Measurements from ENCODE around the gene P2RY8.
"Not testable (repeated sequence)": the region's sequence is repeated elsewhere in the genome, so short reads cannot be mapped to it uniquely, and the experiment has no call there.

P2RY8 gene

DNA sequence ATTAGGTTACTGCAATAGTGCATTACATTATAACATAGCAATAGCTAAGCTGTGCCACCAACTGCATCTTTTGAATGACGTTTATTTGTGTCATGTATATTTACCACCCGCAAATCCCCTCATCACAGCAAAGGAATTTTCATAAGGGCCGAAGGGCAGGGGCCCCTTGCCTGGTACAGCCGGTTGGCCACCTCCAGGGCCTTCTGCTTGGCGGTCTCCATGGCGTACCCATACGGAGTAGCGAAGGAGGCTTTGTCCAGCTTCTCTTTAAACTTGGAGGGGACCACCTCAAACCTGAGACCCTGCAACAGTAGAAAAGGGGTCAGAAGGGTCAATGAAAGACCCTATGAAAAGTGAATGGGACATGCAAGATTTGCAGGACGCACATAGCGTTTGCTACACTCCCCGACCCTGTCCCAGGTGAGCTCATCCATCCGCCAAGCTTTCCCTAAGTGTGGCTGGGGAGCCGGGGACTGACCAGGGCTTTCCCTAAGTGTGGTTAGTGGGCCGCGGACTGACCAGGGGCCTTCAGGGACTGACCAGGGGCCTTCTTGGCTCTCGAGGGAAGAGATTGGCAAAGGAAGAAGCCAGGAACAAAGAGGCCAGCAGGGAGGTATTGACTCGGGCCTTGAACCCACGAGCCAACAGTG, 94.8 kb downstream of the P2RY8 start:
- DNase-seq = no peak

DNA sequence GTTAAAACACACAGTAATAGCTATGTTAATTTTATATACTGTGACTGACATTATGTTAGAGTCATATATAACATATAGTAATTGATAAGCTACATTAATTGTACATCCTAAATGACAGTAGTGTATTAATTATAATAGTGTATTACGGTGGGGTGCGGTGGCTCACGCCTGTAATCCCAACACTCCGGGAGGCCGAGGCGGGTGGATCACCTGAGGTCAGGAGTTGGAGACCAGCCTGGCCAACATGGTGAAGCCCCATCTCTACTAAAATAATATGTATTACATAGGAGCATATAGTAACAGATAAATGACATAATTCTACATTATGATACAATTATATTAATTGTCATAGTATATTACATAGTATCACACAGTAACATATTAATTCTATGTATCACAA, 96.5 kb downstream of the P2RY8 start:
- DNase-seq = no peak

DNA sequence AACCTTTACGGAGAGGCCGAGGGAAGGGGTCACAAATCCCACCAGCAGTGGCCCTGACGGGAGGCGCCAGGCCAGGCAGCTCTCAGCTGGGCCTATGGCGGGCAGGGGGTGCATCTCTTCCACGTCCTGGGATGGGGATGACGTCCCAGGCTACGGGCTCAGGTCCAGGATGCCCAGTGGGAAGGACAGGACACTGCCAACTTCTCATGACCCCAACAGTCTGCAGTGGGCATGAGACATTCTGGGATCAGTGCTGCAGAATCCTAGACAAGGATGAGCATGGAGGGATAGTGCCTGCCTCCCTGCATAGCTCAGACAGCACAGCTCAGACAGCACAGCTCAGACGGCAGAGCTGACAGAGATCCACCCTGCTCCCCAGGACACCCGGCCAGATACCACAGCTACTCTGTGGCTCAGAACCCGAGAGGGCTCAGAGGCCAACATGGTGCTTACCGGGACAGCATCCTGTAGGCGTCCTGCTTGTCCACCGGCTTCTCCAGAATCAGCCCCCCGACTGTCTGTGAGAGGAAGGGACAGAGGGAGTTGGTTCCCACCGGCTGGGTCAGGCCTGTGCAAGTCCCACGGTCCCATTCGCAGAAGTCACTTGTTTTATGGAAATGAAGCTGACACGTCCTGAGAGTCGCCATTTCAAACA, 101.6 kb downstream of the P2RY8 start:
- DNase-seq = no peak

DNA sequence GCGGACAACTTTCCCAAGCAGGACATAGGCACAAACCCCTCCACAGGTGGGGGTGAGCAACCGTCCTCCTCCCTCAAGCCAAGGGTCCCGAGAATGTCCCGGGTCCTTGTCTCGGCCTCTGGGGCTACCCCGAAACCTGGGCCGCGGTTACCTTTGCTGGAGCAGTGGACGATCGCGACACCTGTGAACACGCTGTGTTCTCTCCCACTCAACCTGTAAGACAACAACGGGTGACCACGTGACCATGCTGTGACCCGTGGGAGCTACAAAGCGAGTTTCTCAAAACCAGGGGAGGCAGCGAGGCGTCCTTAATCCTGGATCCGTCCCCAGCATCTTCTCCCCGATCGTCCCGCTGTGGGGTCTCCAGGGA, 102.1 kb downstream of the P2RY8 start:
- no peak for DNase-seq

DNA sequence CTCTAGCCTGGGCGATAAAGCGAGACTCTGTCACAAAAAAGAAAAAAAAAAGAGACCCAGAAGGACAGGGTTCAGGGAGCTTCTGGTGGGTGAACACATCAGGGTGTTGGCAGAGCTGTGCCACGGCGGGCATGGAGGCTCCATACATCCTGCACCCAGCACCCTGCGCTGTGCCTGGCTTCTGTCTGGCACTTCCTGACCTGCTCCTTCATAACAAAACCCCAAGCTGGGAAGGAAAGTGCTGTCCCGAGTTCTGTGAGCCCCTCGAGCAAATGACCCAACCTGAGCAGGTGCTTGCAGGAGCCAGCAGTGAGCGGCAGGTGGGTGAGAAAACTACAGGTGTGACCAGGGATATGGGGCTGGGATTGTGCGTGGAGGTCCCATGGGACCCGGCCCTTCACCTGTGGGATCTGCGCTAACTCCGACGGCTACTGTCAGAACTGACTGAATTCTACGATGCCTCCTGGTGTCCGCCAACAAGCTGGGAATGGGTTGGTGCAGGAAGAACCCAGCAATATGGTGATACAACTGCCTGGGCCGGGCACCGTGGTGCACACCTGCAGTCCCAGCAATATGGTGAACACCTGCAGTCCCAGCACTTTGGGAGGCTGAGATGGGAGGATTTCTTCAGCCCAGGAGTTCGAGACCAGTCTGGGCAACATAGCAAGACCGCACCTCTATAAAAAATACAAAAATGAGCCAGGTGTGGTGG, 103.2 kb downstream of the P2RY8 start:
- DNase-seq = no peak

DNA sequence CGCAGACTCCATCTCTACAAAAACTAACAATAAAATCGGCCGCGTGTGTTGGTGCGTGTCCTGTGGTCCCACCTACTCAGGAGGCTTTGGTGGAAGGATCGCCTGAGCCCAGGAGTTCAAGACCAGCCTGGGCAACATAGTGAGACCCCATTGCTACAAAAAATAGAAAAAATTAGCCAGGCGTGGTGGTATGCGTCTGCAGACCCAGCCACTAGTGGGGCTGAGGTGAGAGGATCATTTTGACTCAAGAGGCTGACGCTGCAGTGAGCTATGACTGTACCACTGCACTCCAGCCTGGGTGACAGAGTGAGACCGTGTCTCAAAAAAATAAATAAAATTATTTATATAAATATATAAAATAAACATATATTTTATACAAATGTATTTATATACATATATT, 106.5 kb downstream of the P2RY8 start:
- DNase-seq = no peak

DNA sequence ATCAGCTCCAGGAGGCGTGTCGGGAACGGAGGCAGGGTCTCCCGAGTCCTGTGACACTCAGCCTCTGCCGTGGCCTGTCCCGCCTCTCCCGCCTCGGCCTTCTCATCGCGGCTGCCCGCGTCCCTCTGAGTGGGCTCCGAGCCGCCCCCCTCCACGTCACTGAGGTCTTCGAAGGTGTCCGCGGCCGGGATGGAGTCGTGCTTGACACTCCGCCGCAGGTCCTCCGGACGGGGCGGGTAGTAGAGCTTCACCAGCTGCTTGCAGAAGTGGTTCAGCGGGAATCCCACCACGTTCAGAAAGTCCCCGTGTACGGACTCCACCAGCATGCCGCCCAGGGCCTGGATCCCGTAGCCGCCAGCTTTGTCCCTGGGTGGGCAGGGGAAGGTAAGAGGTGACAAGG, 109.2 kb downstream of the P2RY8 start:
- no peak for DNase-seq

DNA sequence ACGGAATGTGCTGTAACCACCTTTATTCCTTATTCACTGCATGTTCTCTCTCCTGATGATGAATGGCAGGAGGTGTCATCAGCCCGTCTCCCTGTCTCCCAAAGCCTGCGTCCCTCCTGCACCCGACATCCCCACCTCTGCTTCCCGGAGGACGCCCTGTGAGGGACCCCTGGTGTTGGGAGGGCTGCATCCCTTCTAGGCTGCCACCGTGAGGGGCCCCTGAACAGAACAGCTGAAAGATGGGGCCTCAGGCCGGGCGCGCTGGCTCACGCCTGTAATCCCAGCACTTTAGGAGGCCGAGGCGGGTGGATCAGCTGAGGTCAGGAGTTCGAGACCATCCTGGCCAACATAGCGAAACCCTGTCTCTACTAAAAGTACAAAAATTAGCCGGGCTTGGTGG, 110.7 kb downstream of the P2RY8 start:
- not testable (repeated sequence) for DNase-seq

DNA sequence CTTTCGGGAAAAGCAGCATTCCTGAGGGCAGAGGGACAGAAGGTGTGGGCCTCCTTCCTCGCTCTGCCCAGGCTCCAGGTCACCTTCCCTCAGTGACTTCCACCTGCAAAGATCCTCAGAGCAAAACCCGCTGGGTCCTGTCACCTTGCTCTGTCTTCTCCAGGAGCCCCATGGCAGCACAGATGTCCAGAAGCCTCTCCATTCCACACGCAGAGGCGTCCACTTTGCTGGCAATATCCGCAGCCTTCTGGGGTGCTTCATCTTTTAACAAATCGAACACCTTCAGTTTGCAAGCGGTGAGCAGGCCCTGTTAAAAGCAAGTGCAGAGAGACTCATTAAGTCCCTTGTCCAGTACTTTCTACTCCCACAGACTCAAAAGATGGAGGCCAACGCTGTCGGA, 111.6 kb downstream of the P2RY8 start:
- no peak for DNase-seq

DNA sequence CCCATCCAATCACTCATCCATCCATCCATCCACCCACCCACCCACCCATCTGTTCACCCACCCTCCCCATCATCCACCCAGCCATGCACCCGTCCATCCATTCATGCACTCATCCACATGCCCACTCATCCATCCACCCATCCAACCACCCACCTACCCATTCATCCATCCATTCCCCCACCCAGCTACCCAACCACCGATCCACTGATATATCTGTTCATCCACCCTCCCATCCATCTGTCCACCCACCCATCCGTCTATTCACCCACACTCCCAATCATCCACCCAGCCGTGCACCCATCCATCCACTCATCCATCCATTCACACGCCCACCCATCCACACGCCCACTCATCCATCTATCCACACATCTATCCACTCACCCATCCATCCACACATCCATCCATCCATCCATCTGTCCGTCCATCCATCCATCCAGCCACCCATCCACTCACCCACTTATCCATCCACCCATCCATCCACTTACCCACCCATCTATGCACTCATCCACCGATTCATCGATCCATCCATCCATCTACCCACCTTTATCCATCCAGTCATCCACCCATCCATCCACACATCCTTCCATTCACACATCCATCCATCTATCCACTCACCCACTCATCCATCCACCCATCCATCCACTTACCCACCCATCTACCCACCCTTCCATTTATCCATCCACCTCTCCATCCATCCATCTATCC, 112.7 kb downstream of the P2RY8 start:
- no peak for DNase-seq

DNA sequence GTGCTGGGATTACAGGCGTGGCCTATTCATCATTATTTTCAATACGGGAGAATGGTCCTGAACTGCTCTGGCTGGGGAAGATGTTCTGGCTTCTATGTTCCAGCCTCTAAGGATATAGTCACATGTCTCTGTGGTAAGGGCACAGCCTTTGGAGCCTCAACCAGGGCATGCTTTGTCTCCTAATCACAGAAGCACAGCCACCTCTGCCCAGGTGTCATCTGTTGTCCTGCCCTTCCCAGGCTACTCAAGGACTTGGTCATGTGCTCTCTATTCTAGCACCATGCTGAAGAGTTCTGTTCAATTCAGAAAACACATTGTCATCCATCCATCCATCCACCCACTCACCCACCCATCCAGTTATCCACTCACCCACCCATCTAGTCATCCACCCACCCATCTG, 113.8 kb downstream of the P2RY8 start:
- DNase-seq = no peak

DNA sequence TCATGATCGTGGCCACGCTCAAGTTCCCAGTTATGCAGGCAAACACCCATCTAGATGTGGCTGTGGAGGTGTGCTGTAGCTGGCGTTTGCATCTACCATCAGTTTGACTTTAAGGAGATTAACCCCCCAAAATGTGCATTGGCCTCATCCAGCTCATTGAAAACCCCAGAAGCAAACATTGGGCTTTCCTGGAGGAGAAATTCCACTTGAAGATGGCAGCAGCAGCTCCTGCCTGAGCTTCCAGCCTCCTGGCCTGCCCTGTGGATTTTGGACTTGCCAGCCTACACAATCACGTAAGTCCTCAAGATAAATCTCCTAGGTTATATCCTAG, 114.9 kb downstream of the P2RY8 start:
- no peak for DNase-seq

DNA sequence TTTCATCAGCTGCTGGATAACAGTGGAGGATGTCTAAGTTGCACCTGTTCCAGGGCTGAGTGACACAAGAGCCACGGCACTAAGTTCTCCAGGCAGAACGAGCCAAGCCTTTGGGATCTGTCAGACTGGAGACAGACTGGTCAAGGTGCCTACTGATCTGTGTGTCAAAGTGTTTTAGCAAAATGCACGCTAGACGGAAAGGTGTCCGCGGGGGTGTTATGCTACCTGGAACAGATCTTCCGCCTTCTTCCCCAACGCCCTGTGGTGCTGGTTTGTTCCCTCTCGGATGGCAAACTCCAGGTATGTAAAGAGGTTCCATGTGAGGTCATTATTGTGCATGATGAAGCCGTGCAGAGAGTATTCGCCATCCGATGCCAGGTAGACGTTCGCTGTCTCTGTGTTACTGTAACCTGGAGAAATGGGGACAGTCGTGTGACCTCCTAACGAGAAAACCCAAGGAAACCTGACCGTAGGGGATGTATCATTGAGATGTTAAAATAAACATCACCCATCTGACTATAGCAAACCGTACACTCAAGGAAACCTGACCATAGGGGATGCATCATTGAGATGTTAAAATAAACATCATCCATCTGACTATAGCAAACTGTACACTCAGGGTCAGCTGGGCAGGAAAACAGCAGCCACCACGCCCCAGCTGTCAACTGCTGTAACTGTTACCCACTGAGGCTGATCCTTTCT, 115.4 kb downstream of the P2RY8 start:
- DNase-seq = no peak

DNA sequence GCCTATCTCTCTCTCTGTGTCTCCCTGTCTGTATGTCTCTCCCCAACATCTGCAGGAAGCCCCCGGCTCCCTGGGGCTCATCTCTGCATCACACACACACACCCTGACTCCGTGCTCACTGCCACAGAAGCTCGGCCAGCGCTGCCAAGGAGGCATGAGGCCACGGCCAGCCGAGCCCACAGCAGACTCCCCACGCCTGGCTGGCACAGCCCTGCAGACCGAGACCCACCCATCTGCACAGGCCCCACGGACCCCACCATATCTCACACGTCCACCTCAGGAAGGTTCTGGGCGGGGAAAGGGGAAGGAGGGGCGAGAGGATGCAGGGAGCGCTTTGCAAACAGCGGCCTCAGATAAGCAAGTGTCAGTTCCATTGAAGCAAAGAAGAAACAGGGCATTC, 116.6 kb downstream of the P2RY8 start:
- DNase-seq = no peak

DNA sequence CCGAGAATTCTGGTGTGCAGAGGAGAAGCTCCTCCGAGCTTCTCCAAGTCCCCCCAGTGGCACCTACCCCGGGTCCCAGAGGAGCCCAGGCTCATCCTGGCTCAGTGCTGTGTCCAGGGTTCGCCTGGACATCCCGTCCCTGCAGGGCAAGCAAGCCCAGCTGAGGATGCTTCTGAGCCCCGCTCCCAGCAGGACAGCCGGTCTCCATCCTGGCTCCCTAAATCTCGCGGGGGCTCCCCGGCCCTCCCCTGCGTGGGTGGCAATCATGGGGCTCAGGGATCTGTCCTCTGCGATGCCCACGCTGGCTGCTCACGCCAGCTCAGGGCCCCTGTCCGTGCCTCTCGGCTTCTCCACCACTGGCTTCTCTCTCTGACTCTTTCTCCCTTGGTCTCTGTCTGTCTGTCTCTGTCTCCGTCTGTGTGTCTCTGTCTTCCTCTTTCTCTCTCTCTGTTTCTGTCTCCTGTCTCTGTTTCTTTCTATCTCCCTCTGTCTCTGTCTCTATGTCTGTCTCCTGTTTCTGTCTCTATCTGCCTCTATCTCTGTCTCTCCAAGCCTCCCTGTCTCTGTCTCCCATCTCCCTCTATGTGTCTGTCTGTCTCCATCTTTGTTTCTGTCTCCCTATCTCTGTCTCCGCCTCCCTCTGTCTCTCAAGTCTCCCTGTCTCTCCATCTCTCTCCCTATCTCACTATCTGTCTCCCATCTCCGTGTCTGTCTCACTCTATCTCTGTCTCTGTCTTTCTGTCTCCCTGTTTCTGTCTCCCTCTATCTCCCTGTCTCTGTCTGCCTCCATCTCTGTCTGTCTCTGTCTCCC, 117.2 kb downstream of the P2RY8 start:
- no peak for DNase-seq

DNA sequence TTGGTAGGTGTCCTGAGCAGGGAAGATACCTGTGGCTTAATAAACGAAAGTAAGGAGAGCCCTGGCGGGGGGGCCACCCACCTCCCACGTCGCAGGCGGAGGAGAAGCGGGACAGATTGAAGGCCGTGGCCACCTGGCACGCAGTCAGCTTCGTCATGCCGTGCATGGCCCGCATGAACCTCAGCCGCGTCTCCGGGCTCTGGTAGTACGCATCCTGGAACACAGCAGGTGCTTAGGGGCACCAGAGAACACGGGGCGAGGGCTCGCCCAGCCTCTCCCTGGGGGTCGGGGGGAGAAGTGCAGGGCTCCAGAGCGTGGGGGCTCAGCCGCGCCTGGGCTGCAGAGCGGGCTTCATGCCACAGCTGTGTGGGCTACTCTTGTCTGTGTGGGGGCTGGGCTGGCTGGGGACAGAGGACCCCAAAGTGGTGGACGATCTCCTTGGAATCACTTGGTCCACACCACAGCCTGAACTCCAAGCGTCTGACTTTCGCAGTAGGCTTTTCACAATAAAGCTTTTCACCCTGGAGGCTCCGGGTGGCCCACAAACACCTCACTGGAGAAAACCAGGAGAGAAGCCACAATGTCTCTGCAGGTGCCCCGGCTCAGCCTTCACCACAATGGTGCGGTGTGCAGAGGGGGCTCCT, 118.0 kb downstream of the P2RY8 start:
- DNase-seq = no peak

DNA sequence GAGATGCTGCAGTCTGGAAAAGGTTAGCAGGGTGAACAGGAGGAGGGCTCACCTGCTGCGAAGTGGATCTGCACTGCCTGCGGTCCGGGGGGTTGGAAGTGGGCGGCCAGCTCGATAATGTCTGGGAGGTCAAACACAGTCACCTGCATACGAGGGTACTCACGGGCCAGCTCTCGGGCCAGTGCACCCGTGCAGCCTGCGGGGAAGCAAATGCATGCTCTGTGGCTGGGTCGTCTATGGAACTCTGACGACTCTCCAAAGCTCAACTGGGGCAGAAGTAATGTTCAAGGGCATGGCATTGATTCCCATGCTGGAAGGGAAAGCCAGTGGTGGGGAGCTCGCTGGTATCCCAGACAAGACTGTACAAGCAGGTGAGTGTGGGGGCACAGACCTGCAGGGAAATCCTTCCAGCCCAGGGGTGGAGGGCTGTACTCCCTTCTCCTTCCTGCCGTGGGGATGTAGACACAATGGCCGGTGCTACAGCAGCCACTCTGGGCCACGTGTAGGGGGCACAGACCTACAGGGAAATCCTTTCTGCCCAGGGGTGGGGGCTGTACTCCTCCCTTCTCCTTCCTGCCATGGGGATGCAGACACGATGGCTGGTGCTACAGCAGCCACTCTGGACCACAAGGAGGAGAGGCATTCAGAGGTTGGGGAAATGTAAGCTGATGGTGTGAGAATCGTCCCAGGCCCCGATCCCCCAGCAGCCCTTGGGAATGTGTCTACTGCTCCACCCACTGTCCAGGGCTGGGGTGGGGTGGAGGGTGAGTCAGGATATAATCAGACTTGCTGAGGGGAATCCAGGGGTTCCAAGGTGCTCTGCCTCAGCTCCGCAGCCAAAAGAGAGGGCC, 118.8 kb downstream of the P2RY8 start:
- no peak for DNase-seq

DNA sequence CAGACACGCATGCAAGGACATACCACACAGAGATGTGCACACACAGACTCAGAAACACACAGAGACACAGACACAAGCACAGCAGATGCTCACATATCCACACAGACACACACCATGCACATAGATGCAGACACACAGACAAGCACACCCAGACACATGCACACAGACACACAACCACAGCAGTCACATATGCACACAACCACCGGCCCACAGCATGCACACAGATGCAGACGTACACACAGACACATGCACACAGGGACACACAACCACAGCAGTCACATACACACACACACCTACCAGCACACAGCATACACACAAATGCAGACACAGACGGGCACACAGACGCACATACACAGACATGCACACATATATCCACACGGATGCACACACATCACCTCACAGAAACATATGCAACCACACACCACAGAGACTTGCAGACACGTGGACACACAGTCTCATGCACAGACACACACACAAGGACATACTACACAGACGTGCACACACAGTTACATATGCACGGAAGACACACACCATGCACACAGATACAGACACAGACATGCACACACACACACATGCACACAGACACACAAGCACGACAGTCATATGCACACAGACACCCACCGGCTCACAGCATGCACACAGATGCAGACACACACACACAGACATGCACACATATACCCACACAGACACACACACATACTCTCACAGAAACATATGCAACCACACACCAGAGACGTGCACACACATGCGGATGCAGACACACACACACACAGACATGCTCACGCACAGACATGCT, 119.8 kb downstream of the P2RY8 start:
- no peak for DNase-seq

DNA sequence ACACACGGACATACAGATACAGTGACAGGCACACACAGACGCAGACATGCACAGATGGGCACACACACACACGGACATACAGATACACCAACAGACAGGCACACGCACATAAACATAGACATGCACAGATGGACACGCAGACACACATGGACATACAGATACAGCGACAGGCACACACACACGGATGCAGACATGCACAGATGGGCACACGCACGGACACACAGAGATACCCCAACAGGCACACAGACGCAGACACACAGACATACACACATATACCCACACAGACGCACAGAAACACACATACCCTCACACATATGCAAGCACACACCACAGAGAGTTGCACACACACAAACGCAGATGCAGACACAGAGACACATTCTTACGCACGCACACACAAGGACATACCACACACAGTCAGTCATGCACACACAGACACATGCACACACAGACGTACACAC, 120.6 kb downstream of the P2RY8 start:
- DNase-seq = no peak
